ENCODE results near the gene ST14.

GRCh38 chr11:130209954-130210854 is 50.6 kb downstream of the ST14 start:
- no peak for TF ChIP-seq CTCF (conservative IDR thresholded peaks at IDR 0.05)
- TF ChIP-seq EZH2 (IDR thresholded peaks at IDR 0.05; ENCODE audit: low read depth) = no peak
